Neuron (in vitro differentiated cells): ENCODE results near the gene ANK3.
"Not testable (repeated sequence)": the region's sequence is repeated elsewhere in the genome, so short reads cannot be mapped to it uniquely, and the experiment has no call there.

Source experiments
- H2AFZ ChIP-seq: one replicate; pipeline ENCODE4 v1.6.1; 2013; ENCODE audit warnings: low read depth, mild to moderate bottlenecking, inconsistent platforms, low read length, moderate library complexity
- H3K27me3 ChIP-seq: one replicate; pipeline ENCODE4 v1.6.1; 2013; ENCODE audit warnings: low read length; ENCODE audit not compliant: insufficient read depth
- H3K36me3 ChIP-seq: one replicate; pipeline ENCODE4 v1.6.1; 2013; ENCODE audit warnings: low read length; ENCODE audit not compliant: insufficient read depth
- H3K4me1 ChIP-seq: one replicate; pipeline ENCODE4 v1.6.1; 2013; ENCODE audit warnings: low read length; ENCODE audit not compliant: insufficient read depth
- H3K4me3 ChIP-seq: 2 replicates; pipeline ENCODE4 v1.5.1; 2013; ENCODE audit warnings: mild to moderate bottlenecking, low read length, moderate library complexity
- H3K9me3 ChIP-seq: one replicate; pipeline ENCODE4 v1.6.1; 2013; ENCODE audit warnings: low read length

The ANK3 gene

DNA sequence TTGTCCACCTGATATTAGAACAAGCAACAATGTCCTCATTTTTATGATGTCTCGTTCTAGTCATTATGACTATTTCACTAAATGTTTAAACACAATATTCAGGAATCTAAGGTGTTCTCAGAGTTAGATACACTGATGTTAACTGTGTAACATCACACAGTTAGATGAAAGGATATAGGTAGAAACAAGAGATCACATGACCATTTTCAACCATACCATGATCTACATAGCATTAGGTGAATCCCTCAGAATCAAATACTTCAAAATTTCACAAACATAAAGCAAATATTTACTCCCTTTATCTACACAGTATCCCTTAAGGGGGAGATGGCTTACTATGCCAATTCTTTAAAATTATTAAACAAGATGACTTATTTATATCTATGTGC, 90.3 kb downstream of the ANK3 start:
- Histone ChIP-seq H3K4me1 (peaks cover 12% of the 10 kb centered on the region), H3K36me3 (no peaks in the 10 kb centered on the region), H3K4me3 (no peak overlapping the region), H3K9me3 (no peaks in the 10 kb centered on the region), H3K27me3 (no peaks in the 10 kb centered on the region), H2AFZ (no peak overlapping the region)

DNA sequence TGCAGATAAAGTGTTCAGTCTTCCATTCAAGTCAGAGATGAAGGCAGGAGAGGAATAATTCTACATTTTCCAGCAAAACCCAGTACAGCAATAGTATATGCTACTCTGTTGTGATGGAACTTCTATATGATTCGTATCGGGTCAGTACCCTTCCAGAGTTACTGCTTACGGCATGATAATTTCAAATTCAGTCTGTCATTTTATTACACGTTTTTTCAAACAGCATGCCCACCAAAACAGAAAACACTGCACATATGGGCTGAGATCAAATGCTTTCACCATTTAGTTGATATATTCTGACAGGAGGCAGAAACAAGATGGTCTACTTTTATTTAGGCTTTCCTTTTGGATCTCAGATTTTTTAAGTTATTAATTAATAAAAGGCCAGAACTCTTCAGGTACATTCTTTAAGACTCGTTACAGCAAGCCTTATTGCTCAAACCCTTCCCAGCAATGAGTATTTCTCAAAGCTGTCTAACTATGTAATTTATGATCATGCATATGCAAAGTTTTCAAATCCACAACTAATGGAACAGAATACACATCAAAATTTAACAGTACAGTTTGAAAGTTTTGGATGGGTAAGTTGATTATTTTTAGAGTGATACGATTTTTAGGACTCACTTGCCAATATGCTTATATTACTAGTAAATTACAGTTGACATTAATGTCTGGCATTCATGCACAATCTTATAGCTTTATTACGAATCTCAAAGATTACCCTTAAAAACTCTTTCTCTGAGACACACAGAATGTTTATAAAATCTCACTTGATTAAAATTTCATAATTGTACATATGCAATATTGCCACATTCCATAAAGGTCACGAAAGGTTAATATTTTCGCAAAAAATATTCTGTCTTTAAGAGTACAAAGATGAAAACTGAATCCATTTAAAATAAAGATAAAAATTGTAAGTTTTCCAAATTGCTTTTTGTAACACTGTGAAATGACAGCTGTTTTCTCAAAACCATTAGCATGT, 91.0 kb downstream of the ANK3 start:
- Histone ChIP-seq H3K4me3 (no peak overlapping the region), H3K9me3 (no peaks in the 10 kb centered on the region), H2AFZ (no peak overlapping the region), H3K36me3 (no peaks in the 10 kb centered on the region), H3K4me1 (peaks cover 12% of the 10 kb centered on the region), H3K27me3 (no peaks in the 10 kb centered on the region)

DNA sequence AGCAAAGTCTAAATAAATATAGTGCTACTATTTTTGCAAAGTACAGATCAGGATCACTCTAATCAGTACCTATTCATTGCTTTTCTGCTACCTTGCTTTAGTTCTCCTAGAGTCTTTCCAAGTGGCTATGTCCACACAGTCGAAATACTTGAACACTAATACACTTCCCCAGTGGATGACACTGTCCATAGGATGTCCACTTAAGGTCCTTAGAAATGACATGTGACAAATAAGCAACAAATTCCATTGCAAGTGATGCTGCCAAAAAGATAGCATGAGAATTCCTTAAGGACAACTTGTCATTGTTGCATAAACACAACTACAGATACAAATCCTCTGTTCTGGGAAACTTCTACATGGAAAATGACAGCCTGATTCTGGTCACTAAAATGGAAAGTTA, 93.6 kb downstream of the ANK3 start:
- Histone ChIP-seq H3K4me3 (no peak overlapping the region), H2AFZ (no peak overlapping the region), H3K4me1 (peaks cover 12% of the 10 kb centered on the region), H3K9me3 (no peaks in the 10 kb centered on the region), H3K36me3 (no peaks in the 10 kb centered on the region), H3K27me3 (no peaks in the 10 kb centered on the region)

DNA sequence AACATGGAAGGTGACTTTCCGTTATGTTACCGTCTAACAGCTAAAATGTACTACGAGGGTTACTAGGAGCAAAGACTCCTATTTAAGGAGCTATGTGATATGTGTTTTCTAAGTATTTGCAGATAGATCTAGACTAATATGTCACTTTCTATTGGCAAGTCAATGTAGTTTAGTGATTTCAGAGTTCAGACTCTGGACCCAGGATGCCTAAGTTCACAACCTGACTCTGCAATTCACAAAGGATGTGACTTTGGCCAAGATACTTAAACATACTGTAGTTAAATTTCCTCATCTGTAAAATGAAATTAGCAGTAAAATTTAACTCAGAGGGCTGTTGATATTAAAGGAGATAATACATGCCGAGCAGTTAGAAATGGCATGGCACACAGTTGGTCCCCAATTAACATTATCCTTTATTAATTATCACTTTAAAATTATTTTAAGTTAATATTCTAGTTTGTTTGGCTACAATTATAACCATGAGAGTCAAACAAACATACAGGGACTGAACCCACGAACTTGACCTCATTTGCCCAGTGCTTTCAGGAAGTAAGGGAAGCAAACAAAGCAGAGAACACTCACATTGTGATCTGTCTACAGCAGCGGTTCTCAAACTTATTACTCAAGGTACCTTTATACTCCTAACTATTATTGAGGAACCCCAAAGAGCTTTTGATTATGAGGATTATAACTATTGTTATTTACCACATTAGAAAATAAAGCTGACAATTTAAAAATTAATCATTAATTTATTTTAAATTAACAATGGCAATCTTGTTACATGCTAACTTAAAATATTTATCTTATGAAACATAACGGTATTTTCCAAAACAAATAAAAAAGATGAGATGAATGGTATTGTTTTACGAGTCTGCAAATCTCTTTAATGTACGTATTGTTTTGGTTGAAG, 94.4 kb downstream of the ANK3 start:
- Histone ChIP-seq H3K36me3 (no peaks in the 10 kb centered on the region), H3K9me3 (no peaks in the 10 kb centered on the region), H3K27me3 (no peaks in the 10 kb centered on the region), H3K4me3 (no peak overlapping the region), H2AFZ (no peak overlapping the region), H3K4me1 (peaks cover 15% of the 10 kb centered on the region)

DNA sequence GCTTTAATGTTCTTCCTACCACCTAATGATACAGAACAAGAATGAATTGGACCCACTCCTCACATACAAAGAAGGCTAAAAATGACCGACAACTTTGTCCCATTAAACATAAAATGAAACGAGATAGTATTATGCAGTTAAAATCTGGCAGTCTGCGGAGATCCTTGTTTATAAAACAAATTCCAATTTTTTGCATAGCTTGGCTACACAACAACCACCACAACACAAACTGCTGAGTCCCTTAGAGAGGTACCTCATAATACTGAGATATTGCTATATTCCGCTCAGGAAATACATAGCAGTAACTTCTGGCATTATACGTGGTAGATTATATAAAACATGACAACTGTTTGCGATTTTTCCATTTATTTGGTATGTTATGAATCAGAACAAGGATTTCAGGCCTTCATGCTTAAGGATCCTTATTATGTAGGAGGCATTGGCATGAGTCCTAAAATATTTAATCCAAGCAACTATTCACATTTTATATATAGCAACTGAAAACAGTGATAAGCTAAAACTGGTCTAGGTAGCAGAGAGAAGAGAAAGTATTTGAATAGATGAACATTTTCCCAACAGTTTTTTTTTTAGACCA, 96.0 kb downstream of the ANK3 start:
- Histone ChIP-seq H3K36me3 (no peaks in the 10 kb centered on the region), H3K4me3 (no peak overlapping the region), H3K9me3 (no peaks in the 10 kb centered on the region), H3K27me3 (no peaks in the 10 kb centered on the region), H2AFZ (no peak overlapping the region), H3K4me1 (peaks cover 8% of the 10 kb centered on the region)

DNA sequence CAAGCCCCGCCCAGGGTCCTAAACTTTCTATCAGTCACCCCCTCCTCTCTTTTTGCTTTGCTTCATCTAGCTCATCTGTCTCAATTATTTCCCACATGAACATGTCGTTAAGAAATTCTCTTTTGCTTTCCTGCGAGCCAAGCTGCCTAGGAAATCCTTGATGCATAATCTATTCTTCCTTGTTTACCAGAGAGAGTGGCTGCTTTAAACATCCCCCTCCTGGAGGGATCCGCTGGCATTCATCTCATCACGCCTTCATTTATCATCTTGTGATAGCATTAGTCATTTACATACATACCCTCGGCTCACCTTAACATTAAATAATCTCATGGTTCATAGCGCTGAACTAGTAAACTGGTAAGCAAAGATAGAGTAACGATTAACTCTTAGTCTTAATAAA, 96.7 kb downstream of the ANK3 start:
- H2AFZ ChIP-seq: no peak overlapping the region
- peaks cover 8% of the 10 kb centered on the region for H3K4me1 ChIP-seq
- H3K9me3 ChIP-seq: no peaks in the 10 kb centered on the region
- H3K4me3 ChIP-seq: no peak overlapping the region
- no peaks in the 10 kb centered on the region for H3K36me3 ChIP-seq
- no peaks in the 10 kb centered on the region for H3K27me3 ChIP-seq

DNA sequence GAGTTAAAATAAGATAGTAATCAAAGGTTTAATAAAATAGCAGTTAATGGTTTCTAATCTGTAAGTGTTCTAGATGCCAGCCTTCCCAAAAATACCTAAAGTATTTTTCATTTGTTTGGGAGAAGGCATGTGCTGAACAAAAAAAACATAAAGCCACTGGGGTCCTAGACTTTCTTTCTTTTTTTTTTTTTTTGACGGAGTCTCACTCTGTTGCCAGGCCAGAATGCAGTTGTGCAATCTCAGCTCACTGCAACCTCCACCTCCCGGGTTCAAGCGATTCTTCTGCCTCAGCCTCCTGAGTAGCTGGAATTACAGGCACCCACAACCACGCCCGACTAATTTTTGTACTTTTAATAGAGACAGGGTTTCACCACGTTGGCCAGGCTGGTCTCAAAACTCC, 97.1 kb downstream of the ANK3 start:
- not testable (repeated sequence) for H3K9me3 ChIP-seq, H2AFZ ChIP-seq, H3K4me3 ChIP-seq, H3K36me3 ChIP-seq, H3K27me3 ChIP-seq, H3K4me1 ChIP-seq

DNA sequence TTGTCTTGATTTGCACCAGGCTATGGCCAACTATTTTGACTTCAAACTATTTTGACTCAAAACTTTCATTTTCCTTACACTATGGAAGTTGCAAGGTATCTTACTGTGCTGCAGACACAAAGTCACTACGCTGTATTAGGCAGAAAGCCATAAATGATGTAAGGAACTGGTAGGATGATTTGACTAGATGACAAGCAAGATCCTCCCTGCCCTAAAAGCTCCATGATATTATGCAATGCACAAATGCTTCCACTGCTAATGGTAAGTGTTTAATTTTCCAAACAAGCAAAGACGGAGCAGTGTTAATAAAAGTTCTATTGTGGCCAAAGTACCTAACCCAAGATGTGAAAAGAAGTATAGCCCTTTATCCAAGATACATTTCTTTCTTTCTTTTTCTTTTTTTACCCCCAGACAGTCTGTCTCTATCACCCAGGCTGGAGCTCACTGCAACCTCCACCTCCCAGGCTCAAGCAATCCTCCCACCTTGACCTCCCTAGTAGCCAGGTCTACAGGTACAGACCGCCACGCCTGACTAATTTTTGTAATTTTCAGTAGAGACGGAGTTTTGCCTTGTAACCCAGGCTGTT, 98.2 kb downstream of the ANK3 start:
- Histone ChIP-seq H3K9me3 (no peaks in the 10 kb centered on the region), H3K27me3 (no peaks in the 10 kb centered on the region), H3K4me3 (no peak overlapping the region), H3K36me3 (no peaks in the 10 kb centered on the region), H2AFZ (no peak overlapping the region), H3K4me1 (peaks cover 8% of the 10 kb centered on the region)

DNA sequence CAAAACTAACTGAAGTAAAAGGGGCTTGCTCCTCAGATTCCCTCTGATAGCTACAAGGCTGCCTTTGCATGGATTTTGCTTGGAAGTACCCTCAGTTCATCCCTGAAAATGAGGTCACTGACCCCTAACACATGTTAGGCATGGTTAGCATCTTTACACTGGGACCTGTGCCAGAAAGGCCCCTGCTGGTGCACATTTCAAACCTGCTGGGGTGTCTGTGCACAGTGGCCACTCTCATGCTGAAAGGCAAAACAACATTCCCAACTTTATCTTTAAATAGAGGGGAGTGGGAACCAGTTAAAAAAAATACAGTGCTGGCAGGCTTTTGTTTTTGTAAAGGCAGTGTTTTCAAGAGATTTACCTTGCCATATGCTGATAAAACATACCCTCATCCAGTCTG, 99.1 kb downstream of the ANK3 start:
- H3K27me3 ChIP-seq: no peaks in the 10 kb centered on the region
- H3K4me1 ChIP-seq: peaks cover 8% of the 10 kb centered on the region
- H3K36me3 ChIP-seq: no peaks in the 10 kb centered on the region
- no peak overlapping the region for H3K4me3 ChIP-seq
- no peaks in the 10 kb centered on the region for H3K9me3 ChIP-seq
- no peak overlapping the region for H2AFZ ChIP-seq

DNA sequence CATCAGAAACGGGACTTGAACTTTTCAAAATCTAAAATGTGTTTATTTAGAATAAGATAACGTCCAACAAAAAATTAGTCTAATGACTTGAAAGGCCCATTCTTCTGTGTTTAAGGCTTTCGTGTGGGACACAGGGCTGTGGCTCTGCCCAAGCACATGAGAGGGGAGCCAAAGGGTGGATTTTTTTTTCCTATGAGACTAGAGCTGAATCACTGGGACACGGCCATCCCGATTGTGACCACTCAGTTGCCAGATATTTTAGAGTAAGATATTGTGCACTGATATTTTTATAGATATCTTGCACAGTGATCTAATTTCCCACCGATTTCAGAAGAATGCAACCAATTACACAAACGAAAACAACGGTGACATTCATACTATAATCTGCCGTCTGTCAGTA, 99.9 kb downstream of the ANK3 start:
- H3K36me3 ChIP-seq: no peaks in the 10 kb centered on the region
- H2AFZ ChIP-seq: no peak overlapping the region
- peaks cover 8% of the 10 kb centered on the region for H3K4me1 ChIP-seq
- H3K4me3 ChIP-seq: no peak overlapping the region
- no peaks in the 10 kb centered on the region for H3K27me3 ChIP-seq
- no peaks in the 10 kb centered on the region for H3K9me3 ChIP-seq

DNA sequence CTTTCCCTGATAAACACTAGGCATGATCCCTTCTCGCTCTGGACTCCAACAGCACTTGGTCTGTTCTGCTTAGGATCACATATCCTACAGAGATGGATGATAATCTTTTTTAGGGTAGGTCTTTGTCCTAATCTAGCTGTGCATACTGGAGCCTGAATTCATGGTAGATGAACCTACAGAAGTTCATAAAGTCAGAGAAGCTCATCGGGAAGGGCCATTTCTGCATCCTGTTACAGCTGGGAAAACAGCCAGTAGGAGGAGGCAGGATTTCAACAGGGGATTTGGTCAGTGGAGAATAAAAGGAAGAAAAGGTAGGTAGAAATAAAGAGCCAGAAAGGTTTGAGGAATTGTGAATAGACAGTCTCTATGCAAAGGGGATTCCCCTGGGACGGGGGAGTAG, 101.4 kb downstream of the ANK3 start:
- Histone ChIP-seq H3K36me3 (no peaks in the 10 kb centered on the region), H3K9me3 (no peaks in the 10 kb centered on the region), H3K4me3 (no peak overlapping the region), H2AFZ (no peak overlapping the region), H3K27me3 (no peaks in the 10 kb centered on the region), H3K4me1 (peaks cover 8% of the 10 kb centered on the region)

DNA sequence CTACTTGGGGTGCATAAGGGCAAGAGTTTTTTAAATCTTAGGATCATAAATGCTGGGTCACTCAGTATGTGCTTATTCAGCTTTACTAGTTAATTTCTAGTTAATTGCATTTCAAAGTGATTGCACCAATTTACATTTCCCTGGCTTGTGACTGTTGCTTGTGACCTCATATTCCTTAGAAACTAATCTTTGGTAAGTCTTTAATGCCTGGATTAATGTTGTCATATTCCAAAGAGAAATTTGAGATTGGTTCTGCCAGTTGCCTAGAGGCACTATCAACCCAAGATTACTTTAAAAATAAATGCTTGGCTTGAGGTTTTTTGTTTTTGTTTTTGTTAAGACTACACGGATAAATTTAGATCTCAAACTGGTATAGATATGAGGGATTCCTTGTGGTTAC, 103.1 kb downstream of the ANK3 start:
- Histone ChIP-seq H3K27me3 (no peaks in the 10 kb centered on the region), H2AFZ (no peak overlapping the region), H3K9me3 (no peaks in the 10 kb centered on the region), H3K36me3 (no peaks in the 10 kb centered on the region), H3K4me1 (peaks cover 8% of the 10 kb centered on the region), H3K4me3 (no peak overlapping the region)

DNA sequence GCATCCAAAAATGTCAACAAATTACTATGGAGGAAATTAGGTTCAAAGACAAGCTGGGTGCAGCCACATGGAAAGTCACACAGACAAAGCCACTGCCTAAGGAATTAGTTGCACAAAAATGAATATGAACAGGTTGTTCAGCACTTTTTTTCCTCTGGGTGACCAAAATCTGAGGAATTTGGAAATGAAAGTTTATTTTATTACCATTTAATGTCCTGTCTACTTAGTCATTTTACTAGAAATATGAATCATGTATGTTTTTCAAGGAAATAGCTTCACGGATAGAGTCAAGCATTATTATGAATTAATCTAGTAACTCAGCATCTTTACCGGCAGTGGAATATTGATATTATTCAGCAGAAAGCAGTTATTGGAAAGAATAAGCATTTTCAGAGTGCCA, 106.3 kb downstream of the ANK3 start:
- Histone ChIP-seq H2AFZ (no peak overlapping the region), H3K36me3 (no peaks in the 10 kb centered on the region), H3K4me3 (no peak overlapping the region), H3K27me3 (no peaks in the 10 kb centered on the region), H3K4me1 (peaks cover 8% of the 10 kb centered on the region), H3K9me3 (no peaks in the 10 kb centered on the region)
